ENCODE results near the gene COX4I1. TPM values are rescaled to one million over a fixed set of nuclear protein-coding genes. Genes with fewer than 3 reads are reported as not detected.
"Not testable (repeated sequence)": the region's sequence is repeated elsewhere in the genome, so short reads cannot be mapped to it uniquely, and the experiment has no call there.

The COX4I1 gene
- total and polyA plus RNA-seq, 5 experiments from 2014 or later, result 750 to 1,344 (median 1,212) TPM

DNA sequence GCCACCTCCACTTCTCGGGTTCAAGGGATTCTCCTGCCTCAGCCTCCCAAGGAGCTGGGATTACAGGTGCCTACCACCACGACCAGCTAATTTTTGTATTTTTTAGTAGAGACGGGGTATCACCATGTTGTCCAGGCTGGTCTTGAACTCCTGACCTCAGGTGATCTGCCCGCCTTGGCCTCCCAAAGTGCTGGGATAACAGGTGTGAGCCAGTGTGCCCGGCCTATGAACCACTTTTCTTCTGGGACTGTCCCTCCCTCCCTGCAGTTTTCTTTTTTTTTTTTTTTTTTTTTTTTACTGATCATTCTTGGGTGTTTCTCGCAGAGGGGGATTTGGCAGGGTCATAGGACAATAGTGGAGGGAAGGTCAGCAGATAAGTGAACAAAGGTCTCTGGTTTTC lies 7.8 kb downstream of the COX4I1 start:
- DNase-seq, result peak in 1 of 10 donors; percentile 4
- POLR2A ChIA-PET, ATAC-seq, H3K27ac Mint-ChIP-seq, H3K9me3 Mint-ChIP-seq, H3K4me3 Mint-ChIP-seq: not testable (repeated sequence)
- Mint-ChIP-seq H3K36me3 (peaks cover 14 to 54% (median 24%) of the 10 kb centered on the region in 3 donors), H3K27me3 (peaks cover 0 to 12% (median 9%) of the 10 kb centered on the region in 5 donors), H3K4me1 (peaks cover 12 to 23% (median 16%) of the 10 kb centered on the region in 4 donors)

- Mint-ChIP-seq H3K27me3 (peaks cover 0 to 18% (median 11%) of the 10 kb centered on the region in 5 donors), H3K36me3 (peaks cover 14 to 47% (median 19%) of the 10 kb centered on the region in 3 donors), H3K4me1 (peaks cover 6 to 15% (median 11%) of the 10 kb centered on the region in 4 donors)
- ATAC-seq, H3K4me3 Mint-ChIP-seq, H3K9me3 Mint-ChIP-seq, H3K27ac Mint-ChIP-seq, POLR2A ChIA-PET: not testable (repeated sequence)
- DNase-seq, result peak in 1 of 10 donors; percentile 4
These were observed 8.6 kb downstream of the COX4I1 start for GRCh38 chr16:85808104-85808503.

GRCh38 chr16:85808926-85809325 lies 9.4 kb downstream of the COX4I1 start:
- Mint-ChIP-seq H3K36me3 (peaks cover 14 to 39% (median 17%) of the 10 kb centered on the region in 3 donors), H3K4me3 (no peak overlapping the region), H3K9me3 (no peaks in the 10 kb centered on the region), H3K4me1 (peaks cover 1 to 7% (median 5%) of the 10 kb centered on the region in 4 donors), H3K27ac (no peak overlapping the region), H3K27me3 (peaks cover 0 to 22% (median 11%) of the 10 kb centered on the region in 5 donors)
- POLR2A ChIA-PET, result interaction anchor here (0.6 kb wide), 2 partner anchors 35 to 269 kb away, joined by 3 to 4 read pairs; no protein-coding TSS in a partner anchor
- peak in 1 of 10 donors; percentile 34 for DNase-seq
- no peak for ATAC-seq

- H3K4me1 Mint-ChIP-seq, result peaks cover 0 to 4% (median 3%) of the 10 kb centered on the region in 4 donors
- H3K4me3 Mint-ChIP-seq, result no peak overlapping the region
- no peak for ATAC-seq
- no peaks in the 10 kb centered on the region for H3K9me3 Mint-ChIP-seq
- POLR2A ChIA-PET, result interaction anchor here (0.6 kb wide), 1 partner anchor 36 kb away, joined by 3 read pairs; no protein-coding TSS in a partner anchor
- peaks cover 14 to 31% (median 17%) of the 10 kb centered on the region in 3 donors for H3K36me3 Mint-ChIP-seq
- H3K27ac Mint-ChIP-seq, result peak overlapping the region in 1 of 10 donors; percentile 73
- peaks cover 0 to 22% (median 12%) of the 10 kb centered on the region in 5 donors for H3K27me3 Mint-ChIP-seq
- no peak for DNase-seq
These were observed 10.2 kb downstream of the COX4I1 start for GRCh38 chr16:85809645-85810044.

- POLR2A ChIA-PET, result no interaction called here
- Mint-ChIP-seq H3K9me3 (no peaks in the 10 kb centered on the region), H3K27ac (peak overlapping the region in 2 of 10 donors; percentile 29 to 73), H3K4me3 (no peak overlapping the region), H3K4me1 (peaks cover 0 to 2% (median 0%) of the 10 kb centered on the region in 4 donors), H3K36me3 (peaks cover 12 to 26% (median 14%) of the 10 kb centered on the region in 3 donors), H3K27me3 (peaks cover 0 to 28% (median 13%) of the 10 kb centered on the region in 5 donors)
- ATAC-seq (peak in 1 of 2 donors; percentile 16), DNase-seq (peak in 1 of 10 donors; percentile 27)
These were observed 10.7 kb downstream of the COX4I1 start for GRCh38 chr16:85810097-85810741.

DNA sequence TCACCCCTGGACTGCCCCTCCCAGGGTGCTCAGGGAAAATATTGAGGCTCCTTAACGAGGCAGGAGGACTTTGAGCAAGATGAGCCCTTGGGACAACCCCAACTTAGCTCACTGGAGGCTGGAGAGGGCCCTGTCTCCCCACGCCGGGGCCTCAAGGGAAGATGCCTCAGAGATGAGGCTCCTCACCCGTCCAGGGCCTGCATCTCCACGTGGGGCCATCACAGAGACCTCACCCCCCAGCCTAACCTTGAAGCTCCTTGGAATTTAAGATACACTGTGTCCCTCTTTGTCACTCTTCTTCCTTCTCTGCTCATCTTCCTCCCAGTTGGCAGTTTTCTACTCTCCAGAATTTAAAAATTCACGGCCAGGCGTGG lies 11.2 kb downstream of the COX4I1 start:
- Mint-ChIP-seq H3K4me3 (no peak overlapping the region), H3K27ac (no peak overlapping the region), H3K9me3 (no peaks in the 10 kb centered on the region), H3K36me3 (peaks cover 11 to 21% (median 12%) of the 10 kb centered on the region in 3 donors), H3K4me1 (peaks cover 0 to 2% (median 0%) of the 10 kb centered on the region in 4 donors), H3K27me3 (peaks cover 0 to 30% (median 13%) of the 10 kb centered on the region in 5 donors)
- DNase-seq (peak in 1 of 10 donors; percentile 30), ATAC-seq (peak in 1 of 2 donors; percentile 8)
- POLR2A ChIA-PET, result no interaction called here

DNA sequence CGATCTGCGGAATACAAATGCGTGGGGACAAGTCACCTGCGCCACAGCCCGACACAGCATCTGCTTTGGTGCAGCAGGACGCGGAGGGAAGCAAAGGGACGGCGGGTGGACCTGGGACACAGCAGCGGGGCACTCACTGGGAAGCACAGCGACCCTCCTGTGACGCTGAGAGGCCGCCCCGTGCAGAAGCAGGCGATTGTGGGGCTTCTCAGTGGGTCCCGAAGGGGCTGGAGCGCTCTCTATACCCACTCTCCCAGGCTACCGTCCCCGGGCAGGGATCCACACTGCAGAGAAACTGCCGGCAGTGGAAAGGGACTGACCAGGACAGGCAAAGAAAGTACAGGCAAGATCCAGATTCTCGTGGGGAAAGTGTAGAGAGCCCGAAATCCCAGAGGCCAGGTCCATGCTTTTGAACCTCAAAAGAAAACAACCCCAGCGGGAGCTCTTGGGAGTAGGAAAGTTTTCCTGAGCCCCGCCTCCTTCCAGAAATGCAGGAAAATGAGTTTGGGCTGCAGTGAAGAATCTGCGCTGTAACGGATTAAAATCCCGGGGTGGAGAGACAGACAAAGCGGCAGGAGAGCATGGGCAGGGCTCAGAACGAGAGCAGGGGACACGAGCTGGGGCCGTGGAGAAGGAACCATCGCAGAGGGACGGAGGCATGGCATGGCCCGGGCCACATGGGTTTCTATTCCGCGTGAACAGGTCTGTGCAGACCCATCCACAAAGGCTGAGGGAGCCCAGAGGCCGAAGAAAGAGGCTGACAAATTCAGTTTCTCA lies 12.7 kb downstream of the COX4I1 start:
- ATAC-seq, result no peak
- Mint-ChIP-seq H3K27ac (peak overlapping the region in 1 of 10 donors; percentile 59), H3K36me3 (peaks cover 0 to 6% (median 2%) of the 10 kb centered on the region in 3 donors)

DNA sequence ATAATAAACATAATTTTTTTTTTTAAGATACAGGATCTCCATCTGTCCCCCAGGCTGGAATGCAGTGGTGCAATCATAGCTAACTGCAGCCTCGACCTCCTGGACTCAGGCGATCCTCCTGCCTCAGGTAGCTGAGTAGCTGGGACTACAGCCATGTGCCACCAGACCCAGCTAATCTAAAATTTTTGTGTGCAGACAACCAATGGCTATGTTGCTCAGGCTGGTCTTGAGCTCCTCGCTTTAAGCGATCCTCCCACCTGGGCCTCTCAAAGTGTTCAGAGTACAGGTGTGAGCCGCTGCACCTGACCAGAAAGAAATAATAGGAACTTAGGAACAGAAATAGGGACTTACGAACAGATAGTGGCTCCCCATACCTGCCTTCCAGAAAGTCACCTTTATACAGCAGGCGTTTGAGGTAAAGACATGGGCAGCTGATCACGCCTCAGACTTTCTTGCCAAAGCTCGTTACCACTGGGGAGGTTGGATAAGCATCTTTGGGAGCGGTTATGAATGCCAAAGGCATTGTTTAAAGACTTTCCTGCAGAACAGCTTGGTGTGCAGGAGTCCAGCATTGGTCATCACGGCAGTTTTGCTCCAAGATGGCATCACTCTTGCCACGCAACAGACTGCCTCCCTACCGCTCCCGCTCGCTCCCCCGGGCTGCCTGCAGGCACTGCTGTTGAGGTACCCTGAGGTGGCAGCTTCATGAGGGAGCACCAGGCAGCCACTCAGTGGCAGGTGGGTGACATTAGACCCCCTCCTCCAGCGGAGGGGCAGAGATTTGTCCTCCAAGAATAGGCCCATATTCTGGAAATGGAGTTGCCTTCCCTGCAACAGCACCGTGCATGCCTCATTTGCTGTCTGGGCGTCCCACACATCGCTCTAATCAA lies 13.6 kb downstream of the COX4I1 start:
- POLR2A ChIA-PET, result no interaction called here

More for the DNA sequence above, 12.7 kb downstream of the COX4I1 start:
- POLR2A ChIA-PET, result no interaction called here
- H3K4me3 Mint-ChIP-seq, result no peak overlapping the region
- H3K4me1 Mint-ChIP-seq, result no peaks in the 10 kb centered on the region
- DNase-seq, result no peak
- H3K27me3 Mint-ChIP-seq, result peaks cover 0 to 39% (median 14%) of the 10 kb centered on the region in 5 donors
- no peaks in the 10 kb centered on the region for H3K9me3 Mint-ChIP-seq

GRCh38 chr16:85816159-85816558 lies 16.7 kb downstream of the COX4I1 start:
- H3K27me3 Mint-ChIP-seq, result peaks cover 1 to 38% (median 16%) of the 10 kb centered on the region in 5 donors
- no peak for ATAC-seq
- no peak overlapping the region for H3K4me3 Mint-ChIP-seq
- H3K36me3 Mint-ChIP-seq, result no peaks in the 10 kb centered on the region
- no peak for DNase-seq
- H3K9me3 Mint-ChIP-seq, result no peaks in the 10 kb centered on the region
- POLR2A ChIA-PET, result no interaction called here
- peaks cover 2 to 10% (median 7%) of the 10 kb centered on the region in 4 donors for H3K4me1 Mint-ChIP-seq
- H3K27ac Mint-ChIP-seq, result no peak overlapping the region

More for the DNA sequence above, 13.6 kb downstream of the COX4I1 start:
- ATAC-seq (no peak), DNase-seq (no peak)
- H3K27me3 Mint-ChIP-seq, result peaks cover 1 to 41% (median 16%) of the 10 kb centered on the region in 5 donors
- H3K9me3 Mint-ChIP-seq, result no peaks in the 10 kb centered on the region
- no peaks in the 10 kb centered on the region for H3K4me1 Mint-ChIP-seq
- no peak overlapping the region for H3K27ac Mint-ChIP-seq
- peaks cover 0 to 4% (median 0%) of the 10 kb centered on the region in 3 donors for H3K36me3 Mint-ChIP-seq
- no peak overlapping the region for H3K4me3 Mint-ChIP-seq

DNA sequence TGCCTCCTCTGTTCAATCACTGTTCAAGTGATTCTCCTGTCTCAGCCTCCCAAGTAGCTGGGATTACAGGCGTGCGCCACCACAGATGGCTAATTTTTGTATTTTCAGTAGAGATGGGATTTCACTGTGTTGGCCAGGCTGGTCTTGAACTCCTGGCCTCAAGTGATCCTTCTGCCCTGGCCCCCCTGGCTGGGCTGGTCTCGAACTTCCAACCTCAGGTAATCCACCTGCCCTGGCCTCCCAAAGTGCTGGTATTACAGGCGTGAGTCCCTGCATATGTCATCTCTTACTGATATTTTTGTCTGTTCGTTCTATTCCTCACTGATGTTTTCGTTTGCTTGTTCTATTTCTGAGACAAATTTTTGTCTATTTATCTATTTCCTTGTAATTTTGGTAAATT lies 17.7 kb downstream of the COX4I1 start:
- Mint-ChIP-seq H3K4me1 (peaks cover 2 to 17% (median 12%) of the 10 kb centered on the region in 4 donors), H3K27me3 (peaks cover 1 to 30% (median 11%) of the 10 kb centered on the region in 5 donors)
- H3K9me3 Mint-ChIP-seq, H3K4me3 Mint-ChIP-seq, ATAC-seq, H3K36me3 Mint-ChIP-seq, H3K27ac Mint-ChIP-seq, DNase-seq: not testable (repeated sequence)
- POLR2A ChIA-PET, result interaction anchor here (0.6 to 0.7 kb wide), 2 partner anchors 9 to 144 kb away, joined by 5 read pairs; no protein-coding TSS in a partner anchor

DNA sequence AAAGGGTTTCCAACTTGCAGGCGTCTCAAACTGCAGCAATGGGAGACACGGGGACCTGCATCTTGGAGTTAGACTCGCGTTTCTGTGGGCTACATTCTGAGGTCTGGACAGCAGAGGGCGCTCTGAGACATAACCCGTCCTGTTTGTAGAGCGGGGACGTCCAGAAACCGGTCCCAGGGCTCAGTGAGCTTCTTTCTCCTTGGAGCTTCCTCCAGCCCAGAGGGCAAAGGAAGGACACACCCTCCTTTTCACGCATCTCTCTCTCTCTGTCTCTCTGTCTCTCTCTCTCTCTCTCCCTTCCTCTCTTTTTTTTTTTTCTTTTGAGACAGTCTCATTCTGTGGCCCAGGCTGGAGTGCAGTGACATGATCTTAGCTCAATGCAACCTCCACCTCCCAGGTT lies 19.8 kb downstream of the COX4I1 start:
- Mint-ChIP-seq H3K9me3 (no peaks in the 10 kb centered on the region), H3K27me3 (peaks cover 0 to 20% (median 5%) of the 10 kb centered on the region in 5 donors), H3K27ac (peak overlapping the region in 1 of 10 donors; percentile 9), H3K36me3 (no peaks in the 10 kb centered on the region), H3K4me1 (peaks cover 2 to 17% (median 12%) of the 10 kb centered on the region in 4 donors), H3K4me3 (no peak overlapping the region)
- ATAC-seq, result peak; percentile 80
- POLR2A ChIA-PET, result no interaction called here
- peak; percentile 68 to 90 (median 79) for DNase-seq

- Mint-ChIP-seq H3K9me3 (no peaks in the 10 kb centered on the region), H3K27ac (no peak overlapping the region), H3K36me3 (no peaks in the 10 kb centered on the region), H3K4me1 (peaks cover 2 to 17% (median 12%) of the 10 kb centered on the region in 4 donors), H3K27me3 (peaks cover 0 to 18% (median 3%) of the 10 kb centered on the region in 5 donors), H3K4me3 (no peak overlapping the region)
- DNase-seq (no peak), ATAC-seq (no peak)
- POLR2A ChIA-PET, result no interaction called here
These were observed 20.3 kb downstream of the COX4I1 start for GRCh38 chr16:85819771-85820170.
